Hepatocyte (in vitro differentiated cells): ENCODE results near the gene APOH.

ENCODE experiments used
- CTCF ChIP-seq: fragments of 200-600 bp; sonication (generic); IDR thresholded peaks from 2 replicates; pipeline ENCODE4 v1.5.1; 2016; ENCODE audit warnings: antibody characterized with exemption, mild to moderate bottlenecking; ENCODE audit not compliant: poor library complexity
- EZH2phosphoT487 ChIP-seq: fragments of 200-600 bp; sonication (generic); IDR thresholded peaks from one replicate; pipeline ENCODE4 v1.6.1; 2018; ENCODE audit warnings: antibody characterized with exemption, mild to moderate bottlenecking, low read depth, moderate library complexity; ENCODE audit not compliant: unreplicated experiment, severe bottlenecking

- TF ChIP-seq CTCF = no peak
- TF ChIP-seq EZH2phosphoT487 = no peak
Observed at GRCh38 chr17:66169839-66170238, 59.4 kb downstream of the APOH start.
